Posterior vena cava (tissue), 2 donors: ENCODE results near the gene DUOX1. TPM values are rescaled to one million over a fixed set of nuclear protein-coding genes. Genes with fewer than 3 reads are reported as not detected.
"Not testable (repeated sequence)": the region's sequence is repeated elsewhere in the genome, so short reads cannot be mapped to it uniquely, and the experiment has no call there.

Experiments used
- DNase-seq: peaks from one replicate; pipeline ENCODE4 v3.0.0-alpha.2; 2020; ENCODE audit warnings: low spot score
- intact Hi-C, 2 donors: fragments of 100-400 bp; cut with DNase I; formaldehyde crosslinking; loops; one replicate each; pipeline versions ENCODE4 v1.14.1 to v1.14.2; 2022 to 2023
- total RNA-seq, 2 donors: library from RNA; stranded (reverse); fragmentation: NEBNext Ultra II Directional; extraction: Animal tissue kit (Norgen Biotek cat#: 25700); gene quantifications; one replicate each; pipeline ENCODE4 v1.2.1, GENCODE V29; 2021
- donor health status: DM: yes; HTN: yes; CAD: no.
- donor health status: DM: yes; HTN: yes; CAD: no.

DUOX1 gene
- total RNA-seq, 2 donors from 2014 or later, result 0.62 to 4.4 TPM

DNA sequence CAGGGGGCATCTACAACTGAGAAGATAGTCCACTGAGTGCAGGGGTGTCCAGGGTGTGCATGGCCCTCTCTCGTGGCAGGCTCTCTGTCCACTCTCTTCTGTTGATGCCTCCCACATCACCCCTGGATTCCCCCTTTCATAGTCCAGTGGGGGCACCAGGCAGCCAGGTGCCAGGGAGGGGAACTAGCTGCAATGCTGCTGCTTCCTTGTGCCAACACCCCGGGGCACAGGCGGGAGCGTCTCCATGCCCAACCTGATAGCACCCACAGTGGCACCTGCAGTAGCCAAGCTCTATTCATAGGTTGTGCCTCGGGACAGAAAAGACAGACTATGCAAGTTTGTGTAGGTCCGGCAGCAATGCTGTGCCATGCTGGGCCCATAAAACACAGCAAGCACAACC lies 27.6 kb upstream of the DUOX1 start:
- peak; percentile 50 for DNase-seq
- intact Hi-C loops, result no loop called here

DNA sequence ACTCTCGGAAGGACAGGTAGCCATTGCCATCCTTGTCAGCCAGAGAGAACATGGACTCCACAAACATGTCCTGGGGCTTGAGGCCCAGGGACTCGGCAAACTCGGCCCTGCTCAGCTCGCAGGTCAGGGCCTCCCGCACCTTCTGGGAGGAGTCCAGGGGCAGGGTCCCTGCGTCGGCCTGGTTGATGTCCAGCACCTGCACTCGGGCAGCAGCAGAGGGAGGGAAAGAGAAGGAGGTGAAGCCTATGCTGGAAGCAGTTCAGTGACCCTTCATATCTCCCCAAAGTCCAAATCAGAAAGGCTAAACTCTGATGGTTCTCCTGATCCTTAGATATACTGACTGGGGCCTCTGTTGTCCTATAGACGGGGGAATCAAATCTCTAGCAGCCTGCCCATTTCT lies 25.6 kb upstream of the DUOX1 start:
- peak; percentile 55 for DNase-seq
- intact Hi-C loops, result not testable (repeated sequence)

GRCh38 chr15:45105586-45105985 lies 24.2 kb upstream of the DUOX1 start:
- intact Hi-C loops, result no loop called here
- DNase-seq, result peak; percentile 55

DNA sequence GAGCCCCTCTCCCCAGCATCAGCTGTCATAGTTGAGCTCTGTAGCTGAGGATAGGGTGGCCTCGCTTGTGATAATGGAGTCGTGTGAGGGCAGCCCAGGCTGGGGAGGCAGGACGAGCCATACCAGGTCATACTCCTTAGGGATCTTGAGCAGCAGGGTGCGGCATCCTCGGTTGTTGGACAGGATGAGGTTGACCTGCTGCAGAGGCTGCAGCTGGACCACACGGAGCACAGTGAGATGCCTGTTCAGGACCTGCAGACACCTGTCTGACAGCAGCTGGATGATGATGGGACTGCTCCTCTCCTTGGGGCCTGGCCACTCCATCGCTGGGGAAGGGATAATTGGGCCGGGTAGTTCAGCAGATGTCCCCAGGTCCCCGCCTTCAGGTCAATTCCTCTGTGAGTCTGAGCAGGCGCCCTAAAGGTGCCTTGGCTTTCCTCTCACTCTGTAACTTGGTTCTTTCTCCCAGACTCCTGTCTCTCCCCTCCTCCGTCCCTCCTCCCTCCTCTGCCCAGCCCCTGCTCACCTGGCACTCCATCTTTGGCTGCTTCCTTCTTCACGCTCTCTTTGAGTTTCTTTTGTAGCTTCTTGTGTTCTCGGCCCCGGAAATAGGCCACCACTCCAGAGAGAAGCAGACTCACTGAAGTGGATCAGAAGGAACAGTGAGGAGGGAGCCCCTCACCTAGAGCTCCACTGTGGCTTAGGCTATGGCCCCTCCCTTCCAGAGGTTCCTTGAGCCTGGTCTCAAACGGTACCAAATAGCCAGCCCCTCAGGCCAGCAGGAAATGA lies 23.6 kb upstream of the DUOX1 start:
- intact Hi-C loops, result no loop called here
- peak; percentile 72 for DNase-seq

- peak; percentile 72 for DNase-seq
These were observed 21.7 kb upstream of the DUOX1 start for GRCh38 chr15:45107941-45108630.

GRCh38 chr15:45110256-45110820 lies 19.5 kb upstream of the DUOX1 start:
- intact Hi-C loops, result no loop called here
- DNase-seq, result no peak

More at GRCh38 chr15:45107941-45108630, 21.7 kb upstream of the DUOX1 start:
- intact Hi-C loops, result no loop called here

- intact Hi-C loops, result no loop called here
- DNase-seq, result peak; percentile 70
These were observed 18.2 kb upstream of the DUOX1 start for GRCh38 chr15:45111390-45112142.

DNA sequence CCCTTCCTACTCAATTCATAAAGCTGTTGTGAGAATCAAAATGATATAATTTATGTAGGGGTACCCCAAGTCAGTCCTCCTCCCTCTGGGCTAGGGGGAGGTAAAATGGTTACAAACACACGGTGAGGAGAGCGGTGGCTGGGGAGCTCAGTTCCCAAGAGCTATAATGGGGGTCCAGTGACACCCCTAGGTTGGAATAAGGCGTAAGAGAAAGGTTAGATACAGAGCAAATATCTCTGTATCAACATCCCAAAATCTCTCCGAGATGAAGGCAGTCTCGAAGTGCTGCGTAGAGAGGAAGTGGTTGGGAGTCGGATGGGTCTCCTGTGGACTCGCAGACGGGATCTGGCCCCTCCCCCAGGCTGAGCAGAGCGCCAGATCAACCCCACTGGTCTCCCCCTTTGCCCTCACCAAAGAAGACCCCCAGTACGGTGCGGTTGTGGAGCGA lies 17.6 kb upstream of the DUOX1 start:
- DNase-seq, result no peak

DNA sequence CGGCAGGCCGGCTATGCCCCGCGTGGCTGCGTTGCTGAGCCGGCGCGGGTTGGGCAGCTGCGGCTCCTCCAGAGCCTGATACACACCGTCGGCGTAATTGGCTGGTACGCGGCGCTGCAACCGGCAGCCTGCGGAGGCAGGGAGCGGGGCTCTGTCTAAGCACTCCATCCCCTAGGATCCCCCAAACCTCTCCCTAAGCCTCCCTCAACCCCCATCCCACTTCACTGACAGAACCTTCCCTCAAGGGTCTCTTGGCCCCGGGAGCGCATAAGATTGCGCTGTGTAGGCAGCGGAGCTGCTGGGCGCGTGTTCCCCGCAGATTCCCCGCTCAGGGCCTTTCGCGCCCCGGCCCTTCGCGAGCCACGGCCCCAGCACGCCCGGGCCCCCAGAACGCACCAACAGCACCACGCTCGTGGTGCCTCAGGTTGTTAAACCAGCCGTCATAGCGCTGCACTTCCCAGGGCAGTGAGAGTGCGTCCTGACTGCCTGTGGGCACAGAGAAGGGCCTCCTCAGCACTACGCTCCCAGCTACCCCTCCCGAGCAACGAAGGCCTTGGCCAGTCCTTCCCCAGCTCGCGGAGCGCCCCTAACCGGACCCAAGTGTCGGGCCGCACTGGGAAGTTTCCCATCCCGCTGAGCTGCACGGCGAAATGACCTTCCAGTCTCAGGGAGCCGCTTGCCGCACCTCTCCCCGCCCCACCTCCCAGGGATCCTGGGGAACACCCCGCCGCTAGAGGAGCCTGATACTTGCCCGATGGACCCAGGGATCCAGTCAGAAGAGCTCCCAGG lies 17.0 kb upstream of the DUOX1 start:
- DNase-seq, result peak; percentile 66
- intact Hi-C loops, result no loop called here

More for the DNA sequence above, 17.6 kb upstream of the DUOX1 start:
- intact Hi-C loops, result no loop called here

DNA sequence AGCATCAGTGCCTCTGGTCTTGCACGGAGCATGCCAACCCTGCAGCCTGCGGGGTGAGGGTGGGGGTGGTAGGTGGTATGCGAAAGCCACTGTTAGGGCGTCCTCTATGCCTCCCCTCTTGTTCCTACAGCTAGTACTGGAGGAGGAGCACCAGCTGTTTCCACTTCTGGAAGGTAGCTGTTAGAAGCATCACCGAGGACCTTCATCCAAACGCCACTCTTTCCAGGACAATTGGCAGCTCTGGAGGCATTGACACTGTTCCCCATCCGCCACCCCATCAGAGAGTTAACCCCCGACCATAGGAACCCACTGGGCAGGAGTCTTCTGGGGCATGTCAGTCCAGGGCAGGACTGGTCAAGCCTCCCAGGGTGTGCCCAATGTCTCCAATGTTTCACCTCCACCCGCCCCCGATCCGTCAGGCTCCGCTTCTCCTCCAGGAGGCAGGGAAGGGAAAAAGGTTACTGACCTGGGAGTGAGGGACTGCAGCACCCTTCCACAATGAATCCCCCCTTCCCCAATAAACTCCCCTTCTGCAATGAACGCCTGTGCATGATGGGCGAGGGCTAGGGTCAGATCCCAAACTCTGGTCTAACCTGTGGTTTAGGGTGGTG lies 16.3 kb upstream of the DUOX1 start:
- intact Hi-C loops, result no loop called here
- no peak for DNase-seq

- intact Hi-C loops, result no loop called here
These were observed 15.6 kb upstream of the DUOX1 start, which contains the start of the genes DUOX2 and DUOXA2 for GRCh38 chr15:45114076-45114750. TSS of gene DUOX2 (minus strand) at chr15:45114172. CDS start at chr15:45113411, 761 bp downstream. TSS of gene DUOXA2 (plus strand) at chr15:45114326. CDS start at chr15:45114606, 280 bp downstream.

GRCh38 chr15:45114751-45115085 lies 15.1 kb upstream of the DUOX1 start:
- DNase-seq, result no peak
- intact Hi-C loops, result no loop called here

More at GRCh38 chr15:45114076-45114750, 15.6 kb upstream of the DUOX1 start, which contains the start of the genes DUOX2 and DUOXA2:
- DNase-seq, result peak; percentile 58

GRCh38 chr15:45115312-45115820 lies 14.4 kb upstream of the DUOX1 start:
- intact Hi-C loops, result no loop called here
- peak; percentile 68 for DNase-seq

- intact Hi-C loops, result no loop called here
- DNase-seq, result peak; percentile 70
These were observed 13.8 kb upstream of the DUOX1 start for GRCh38 chr15:45116006-45116481.

DNA sequence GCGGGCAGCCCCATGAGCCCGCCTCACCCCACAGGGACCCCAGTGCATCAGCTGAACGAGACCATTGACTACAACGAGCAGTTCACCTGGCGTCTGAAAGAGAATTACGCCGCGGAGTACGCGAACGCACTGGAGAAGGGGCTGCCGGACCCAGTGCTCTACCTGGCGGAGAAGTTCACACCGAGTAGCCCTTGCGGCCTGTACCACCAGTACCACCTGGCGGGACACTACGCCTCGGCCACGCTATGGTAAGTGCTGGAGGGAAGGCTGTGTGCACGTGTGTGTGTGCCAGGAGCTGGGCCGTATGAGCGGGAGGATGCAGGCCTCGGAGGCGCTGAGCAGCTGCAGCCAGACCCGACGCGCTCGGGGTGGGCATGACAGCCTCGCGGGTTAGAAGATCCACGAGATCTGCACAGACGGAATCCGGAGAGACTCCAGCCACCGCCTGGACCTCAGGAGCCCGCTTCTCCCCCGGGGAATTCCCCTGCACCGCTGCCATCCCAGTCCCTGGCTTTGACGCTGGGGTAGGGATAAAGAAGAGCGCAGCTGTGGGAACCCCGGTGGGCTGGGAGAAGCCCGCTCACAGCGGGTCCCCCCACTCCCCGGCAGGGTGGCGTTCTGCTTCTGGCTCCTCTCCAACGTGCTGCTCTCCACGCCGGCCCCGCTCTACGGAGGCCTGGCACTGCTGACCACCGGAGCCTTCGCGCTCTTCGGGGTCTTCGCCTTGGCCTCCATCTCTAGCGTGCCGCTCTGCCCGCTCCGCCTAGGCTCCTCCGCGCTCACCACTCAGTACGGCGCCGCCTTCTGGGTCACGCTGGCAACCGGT lies 13.1 kb upstream of the DUOX1 start:
- peak; percentile 70 for DNase-seq
- intact Hi-C loops, result no loop called here

DNA sequence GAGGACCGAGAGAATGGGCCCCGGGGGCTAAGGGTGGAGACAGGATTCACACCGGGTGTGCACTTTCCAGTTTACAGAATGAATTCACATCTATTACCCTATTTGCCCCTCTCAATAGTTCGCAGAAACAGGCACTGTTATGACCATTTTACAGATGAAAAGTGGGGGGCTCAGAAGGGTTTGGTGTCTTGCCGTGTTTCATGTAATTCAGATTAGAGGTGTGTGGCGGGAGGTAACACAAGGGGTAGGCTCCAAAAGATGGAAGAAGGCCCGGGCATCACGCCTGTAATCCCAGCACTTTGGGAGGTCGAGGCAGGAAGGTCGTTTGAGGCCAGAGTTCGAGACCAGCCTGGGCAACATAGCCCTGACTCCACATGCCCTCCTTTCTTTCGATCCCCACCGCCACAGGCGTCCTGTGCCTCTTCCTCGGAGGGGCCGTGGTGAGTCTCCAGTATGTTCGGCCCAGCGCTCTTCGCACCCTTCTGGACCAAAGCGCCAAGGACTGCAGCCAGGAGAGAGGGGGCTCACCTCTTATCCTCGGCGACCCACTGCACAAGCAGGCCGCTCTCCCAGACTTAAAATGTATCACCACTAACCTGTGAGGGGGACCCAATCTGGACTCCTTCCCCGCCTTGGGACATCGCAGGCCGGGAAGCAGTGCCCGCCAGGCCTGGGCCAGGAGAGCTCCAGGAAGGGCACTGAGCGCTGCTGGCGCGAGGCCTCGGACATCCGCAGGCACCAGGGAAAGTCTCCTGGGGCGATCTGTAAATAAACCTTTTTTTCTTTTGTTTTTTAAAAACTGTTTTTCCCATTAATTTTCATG lies 12.3 kb upstream of the DUOX1 start:
- intact Hi-C loops, result no loop called here
- peak; percentile 67 for DNase-seq
